B cell (primary cell): ENCODE results near the gene PCBP3. TPM values are rescaled to one million over a fixed set of nuclear protein-coding genes. Genes with fewer than 3 reads are reported as not detected.
"Not testable (repeated sequence)": the region's sequence is repeated elsewhere in the genome, so short reads cannot be mapped to it uniquely, and the experiment has no call there.

Source experiments
- ATAC-seq: fragments of 200-7000 bp; cut with Tn5 transposase; one replicate; pipeline ENCODE4 v1.10.0; 2021; ENCODE audit warnings: low read depth, mild to moderate bottlenecking, moderate number of reproducible peaks, moderate library complexity
- CTCF ChIA-PET: fragments of 350-600 bp; sonication (Branson Sonifier 250); formaldehyde crosslinking; loops from one replicate; lab custom pipeline; 2021; ENCODE audit warnings: antibody characterized with exemption, inconsistent platforms; lab: Charles Lee
- POLR2A ChIA-PET: fragments of 350-600 bp; sonication (Branson Sonifier 250); formaldehyde crosslinking; loops from one replicate; lab custom pipeline; 2021; ENCODE audit warnings: antibody characterized with exemption; lab: Charles Lee
- DNase-seq: peaks from one replicate; pipeline ENCODE4 v3.0.0; 2013
- H2AFZ ChIP-seq: 2 replicates; pipeline ENCODE4 v1.6.1; 2012; ENCODE audit warnings: mild to moderate bottlenecking, low read depth, low read length; ENCODE audit not compliant: insufficient read depth, poor library complexity, severe bottlenecking
- H3K27ac ChIP-seq, 2 donors: 1 replicate in 1 of 2; 2 replicates in 1 of 2; pipeline ENCODE4 v1.5.1; 2012 to 2013; ENCODE audit warnings: low read length in 2 of 2, mild to moderate bottlenecking in 2 of 2, moderate library complexity in 1 of 2
- H3K27me3 ChIP-seq, 4 experiments: fragments of 200-600 bp in 1 of 4; sonication (generic) in 1 of 4; replicated peaks in 1 of 4; 1 replicate in 2 of 4; 2 replicates in 2 of 4; pipeline versions ENCODE4 v1.6.1 to v1.7.0; 2013 to 2016; ENCODE audit warnings: low read length in 3 of 4, mild to moderate bottlenecking in 2 of 4, mixed read lengths in 1 of 4, moderate library complexity in 1 of 4; ENCODE audit not compliant: insufficient read depth in 4 of 4, control insufficient read depth in 3 of 4; ENCODE audit errors: control extremely low read depth in 1 of 4
- H3K36me3 ChIP-seq, 2 experiments: replicated peaks in 1 of 2; 1 replicate in 1 of 2; 2 replicates in 1 of 2; pipeline versions ENCODE4 v1.6.1 to v1.7.1; 2013; ENCODE audit warnings: low read length in 1 of 2; ENCODE audit not compliant: insufficient read depth in 2 of 2, control insufficient read depth in 1 of 2; ENCODE audit errors: control extremely low read depth in 1 of 2, extremely low read depth in 1 of 2
- H3K4me1 ChIP-seq, 2 donors: fragments of 200-600 bp in 1 of 2; sonication (generic) in 1 of 2; 1 replicate in 1 of 2; 2 replicates in 1 of 2; pipeline versions ENCODE4 v1.5.1 to v1.6.1; 2013 to 2017; ENCODE audit warnings: low read length in 2 of 2; ENCODE audit not compliant: control insufficient read depth in 2 of 2, insufficient read depth in 2 of 2
- H3K4me2 ChIP-seq: replicated peaks from 2 replicates; pipeline ENCODE3; 2012; ENCODE audit warnings: mild to moderate bottlenecking, low read depth, low read length; ENCODE audit not compliant: poor library complexity, severe bottlenecking
- H3K4me3 ChIP-seq, 5 experiments: fragments of 200-600 bp in 1 of 5; sonication (generic) in 1 of 5; 1 replicate in 3 of 5; 2 replicates in 2 of 5; pipeline versions ENCODE4 v1.5.1 to v1.7.0; 2011 to 2016; ENCODE audit warnings: low read length in 4 of 5, mild to moderate bottlenecking in 4 of 5, low read depth in 2 of 5, control low read depth in 1 of 5, moderate library complexity in 1 of 5; ENCODE audit not compliant: insufficient read depth in 1 of 5; ENCODE audit errors: control extremely low read depth in 1 of 5, extremely low read depth in 1 of 5
- H3K79me2 ChIP-seq: fragments of 200-600 bp; sonication (generic); one replicate; pipeline ENCODE4 v1.6.0; 2016; ENCODE audit warnings: low read length; ENCODE audit not compliant: control insufficient read depth, insufficient read depth
- H3K9ac ChIP-seq: fragments of 200-600 bp; sonication (generic); 2 replicates; pipeline ENCODE4 v1.6.1; 2017; ENCODE audit warnings: mild to moderate bottlenecking, low read length, moderate library complexity
- H3K9me3 ChIP-seq, 3 donors: one replicate each; pipeline versions ENCODE4 v1.6.1 to v1.7.1; 2013; ENCODE audit warnings: low read length in 2 of 3; ENCODE audit not compliant: control insufficient read depth in 2 of 3, insufficient read depth in 1 of 3; ENCODE audit errors: control extremely low read depth in 1 of 3
- H4K20me1 ChIP-seq: 2 replicates; pipeline ENCODE4 v1.6.0; 2012; ENCODE audit warnings: mild to moderate bottlenecking, low read length; ENCODE audit not compliant: insufficient read depth, control insufficient read depth, poor library complexity, severe bottlenecking
- H3K27ac Mint-ChIP-seq: one replicate; pipeline ENCODE4 v1.8.0; 2021; ENCODE audit warnings: mixed read lengths
- H3K27me3 Mint-ChIP-seq: one replicate; pipeline ENCODE4 v1.8.0; 2021; ENCODE audit warnings: mixed read lengths
- H3K4me1 Mint-ChIP-seq: one replicate; pipeline ENCODE4 v1.8.0; 2021; ENCODE audit warnings: mixed read lengths
- H3K4me3 Mint-ChIP-seq: one replicate; pipeline ENCODE4 v1.8.0; 2021; ENCODE audit warnings: mixed read lengths
- H3K9me3 Mint-ChIP-seq: one replicate; pipeline ENCODE4 v1.8.0; 2022; ENCODE audit warnings: mixed read lengths; ENCODE audit not compliant: insufficient read depth
- CTCF ChIP-seq: fragments of 200-600 bp; IDR thresholded peaks from one replicate; pipeline ENCODE4 v1.8.0; 2022; ENCODE audit warnings: antibody characterized with exemption, mild to moderate bottlenecking
- EZH2 ChIP-seq: IDR thresholded peaks from 2 replicates; pipeline ENCODE4 v1.6.1; 2012; ENCODE audit warnings: borderline replicate concordance, low read depth, mild to moderate bottlenecking, moderate library complexity, low read length; ENCODE audit not compliant: insufficient read depth, poor library complexity, severe bottlenecking
- WGBS: methylation state at CpG from one replicate; pipeline ENCODE4 v1.1.5; 2013; ENCODE audit warnings: missing lambda C conversion rate; ENCODE audit not compliant: insufficient coverage; 5-methylcytosine and 5-hydroxymethylcytosine counted together
- intact Hi-C: fragments of 100-400 bp; cut with micrococcal nuclease; formaldehyde crosslinking; loops from one replicate; pipeline ENCODE4 v1.10.0; 2022
- polyA plus RNA-seq: library from polyadenylated mRNA; depleted of rRNA; stranded (reverse); fragments of >200 nt; gene quantifications from 2 replicates; pipeline ENCODE4 v1.2.3, GENCODE V29; 2012
- total RNA-seq, 2 donors: library from RNA; stranded (reverse); fragments of 120-200 nt in 1 of 2; gene quantifications; 1 replicate in 1 of 2; 2 replicates in 1 of 2; pipeline versions ENCODE4 v1.2.3 to v1.2.4, GENCODE V29; 2013 to 2022

Gene PCBP3
- total and polyA plus RNA-seq, 2 donors (not counting 1 experiment from before 2014, with no cell fraction given) = 0.45 to 2.7 TPM

GRCh38 chr21:45718413-45718812, 74.9 kb downstream of the PCBP3 start:
- Mint-ChIP-seq H3K4me1 (no peaks in the 10 kb centered on the region), H3K4me3 (no peak overlapping the region), H3K9me3 (peaks cover under 1% of the 10 kb centered on the region), H3K27ac (no peak overlapping the region), H3K27me3 (peaks cover 10% of the 10 kb centered on the region)
- no peak for ATAC-seq
- TF ChIP-seq CTCF = no peak
- TF ChIP-seq EZH2 = no peak
- no peak for DNase-seq
- intact Hi-C loops = no loop called here
- Histone ChIP-seq H3K27me3 (no peaks in the 10 kb centered on the region), H3K4me3 (no peak overlapping the region), H3K9ac (no peak overlapping the region), H4K20me1 (no peaks in the 10 kb centered on the region), H3K4me2 (no peak overlapping the region), H3K9me3 (peaks cover 0 to 4% (median 3%) of the 10 kb centered on the region in 3 donors), H3K4me1 (no peaks in the 10 kb centered on the region), H3K27ac (no peak overlapping the region), H3K36me3 (no peaks in the 10 kb centered on the region), H2AFZ (no peak overlapping the region), H3K79me2 (no peaks in the 10 kb centered on the region)
- ChIA-PET CTCF (no interaction called here), POLR2A (no interaction called here)
- 79% methylated on average over 3 of the region's 5 CpGs for WGBS

- ChIA-PET CTCF (no interaction called here), POLR2A (no interaction called here)
- no peaks in the 10 kb centered on the region for H3K27me3 ChIP-seq
- Mint-ChIP-seq H3K27ac (no peak overlapping the region), H3K4me3 (no peak overlapping the region), H3K9me3 (no peaks in the 10 kb centered on the region), H3K27me3 (peaks cover 10% of the 10 kb centered on the region), H3K4me1 (no peaks in the 10 kb centered on the region)
- WGBS = 73% methylated on average over 4 of the region's 6 CpGs
- TF ChIP-seq EZH2 (no peak), CTCF (no peak)
- DNase-seq (no peak), ATAC-seq (no peak)
- H3K4me1 ChIP-seq = no peaks in the 10 kb centered on the region
- H4K20me1 ChIP-seq = no peaks in the 10 kb centered on the region
- H3K36me3 ChIP-seq = no peaks in the 10 kb centered on the region
- H3K4me2 ChIP-seq = no peak overlapping the region
- H3K27ac ChIP-seq = no peak overlapping the region
- H3K4me3 ChIP-seq = no peak overlapping the region
- intact Hi-C loops = no loop called here
- H3K9ac ChIP-seq = no peak overlapping the region
- no peaks in the 10 kb centered on the region for H3K79me2 ChIP-seq
- H2AFZ ChIP-seq = no peak overlapping the region
- H3K9me3 ChIP-seq = peaks cover 0 to 4% (median 2%) of the 10 kb centered on the region in 3 donors
These were observed 75.8 kb downstream of the PCBP3 start for GRCh38 chr21:45719177-45719802.

- H3K27ac ChIP-seq, ATAC-seq, H3K27ac Mint-ChIP-seq, POLR2A ChIA-PET, H2AFZ ChIP-seq, H3K36me3 ChIP-seq, H4K20me1 ChIP-seq, H3K4me3 ChIP-seq, H3K9me3 ChIP-seq, H3K27me3 ChIP-seq, H3K4me3 Mint-ChIP-seq, intact Hi-C loops, H3K4me2 ChIP-seq, H3K9ac ChIP-seq, H3K79me2 ChIP-seq, DNase-seq, H3K4me1 ChIP-seq, H3K9me3 Mint-ChIP-seq, H3K4me1 Mint-ChIP-seq: not testable (repeated sequence)
- WGBS = no CpG with 5 or more reads among the region's 1 CpG
- CTCF ChIA-PET = interaction anchor here (0.6 kb wide), 1 partner anchor 691 kb away, joined by 3 read pairs; no protein-coding TSS in a partner anchor
- peaks cover 10% of the 10 kb centered on the region for H3K27me3 Mint-ChIP-seq
These were observed 76.7 kb downstream of the PCBP3 start for GRCh38 chr21:45720204-45720603.
